ENCODE results near the gene CDC14A.
"Not testable (repeated sequence)": the region's sequence is repeated elsewhere in the genome, so short reads cannot be mapped to it uniquely, and the experiment has no call there.

CDC14A gene

GRCh38 chr1:100323419-100324106 lies 28.7 kb upstream of the CDC14A start:
- H3K4me1 Mint-ChIP-seq (ENCODE audit: low read depth) = peaks cover 11% of the 10 kb centered on the region
- H3K9me3 Mint-ChIP-seq (ENCODE audit: low read depth) = peaks cover 12% of the 10 kb centered on the region
- H3K27ac Mint-ChIP-seq = peak overlapping the region; percentile 42
- peaks cover 6% of the 10 kb centered on the region for H3K36me3 Mint-ChIP-seq
- H3K4me3 Mint-ChIP-seq = no peak overlapping the region
- no peaks in the 10 kb centered on the region for H3K27me3 Mint-ChIP-seq

DNA sequence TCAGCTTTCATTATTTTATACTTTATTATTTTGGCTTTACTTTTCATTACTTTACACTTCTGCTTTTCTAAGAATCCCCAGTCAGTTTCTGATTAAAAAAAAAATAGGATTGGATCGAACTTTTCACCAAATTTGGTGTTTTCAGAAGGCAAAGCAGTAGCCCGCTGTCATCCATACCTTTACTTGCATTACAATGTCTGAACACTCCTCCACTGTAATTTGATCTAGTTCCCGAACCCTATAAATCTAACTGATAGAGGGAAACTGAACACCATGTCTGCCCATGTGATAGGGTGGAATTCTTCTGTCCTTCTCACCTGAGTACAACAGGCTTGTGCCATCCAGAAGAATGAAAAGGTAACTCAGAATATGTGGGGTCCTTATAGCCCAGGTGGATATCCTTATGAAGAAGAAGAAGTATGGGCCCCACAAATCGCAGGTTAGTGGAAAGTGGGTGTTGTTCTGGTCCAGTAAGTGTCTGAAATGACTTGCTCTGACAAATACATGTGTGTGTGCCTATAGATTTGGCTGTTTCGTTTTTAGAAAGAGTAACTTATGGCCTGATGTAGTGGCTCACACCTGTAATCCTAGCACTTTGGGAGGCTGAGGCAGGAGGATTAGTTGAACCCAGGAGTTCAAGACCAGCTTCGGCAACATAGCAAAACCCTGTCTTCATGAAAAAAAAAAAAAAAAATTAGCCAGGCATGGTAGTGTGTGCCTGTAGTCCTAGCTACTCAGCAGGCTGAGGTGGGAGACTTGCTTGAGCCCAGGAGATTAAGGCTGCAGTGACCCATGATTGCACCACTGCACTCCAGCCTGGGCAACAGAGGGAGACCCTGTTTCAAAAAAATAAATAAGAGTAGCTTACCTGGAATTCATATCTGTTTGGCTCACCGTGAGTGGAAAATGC lies 26.6 kb upstream of the CDC14A start:
- Mint-ChIP-seq H3K4me1 (ENCODE audit: low read depth) (peaks cover 11% of the 10 kb centered on the region), H3K4me3 (no peak overlapping the region), H3K27me3 (no peaks in the 10 kb centered on the region), H3K36me3 (no peaks in the 10 kb centered on the region), H3K9me3 (ENCODE audit: low read depth) (peaks cover 3% of the 10 kb centered on the region), H3K27ac (no peak overlapping the region)

- H3K4me1 Mint-ChIP-seq (ENCODE audit: low read depth) = peaks cover 11% of the 10 kb centered on the region
- not testable (repeated sequence) for H3K27me3 Mint-ChIP-seq; H3K36me3 Mint-ChIP-seq; H3K9me3 Mint-ChIP-seq (ENCODE audit: low read depth); H3K4me3 Mint-ChIP-seq; H3K27ac Mint-ChIP-seq
Observed at GRCh38 chr1:100326325-100326670, 26.0 kb upstream of the CDC14A start.

DNA sequence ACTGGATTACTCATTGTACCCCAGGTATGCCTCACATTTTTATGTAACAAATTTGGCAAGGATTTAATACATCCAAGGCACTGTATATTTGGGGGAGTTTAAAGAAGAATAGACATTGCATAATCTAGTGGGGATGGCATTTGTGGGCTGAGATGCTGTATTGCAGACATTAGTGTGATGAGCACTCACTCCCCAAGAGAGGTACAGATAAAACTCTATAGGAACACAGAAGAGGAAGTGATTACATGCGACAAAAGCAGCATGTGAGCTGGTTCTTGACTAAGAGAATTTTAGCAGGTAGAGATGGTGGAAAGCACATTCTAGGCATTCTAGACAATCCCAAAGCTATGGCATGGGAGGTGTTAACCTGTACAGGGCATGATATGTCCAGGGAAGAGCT lies 24.2 kb upstream of the CDC14A start:
- Mint-ChIP-seq H3K9me3 (ENCODE audit: low read depth) (no peaks in the 10 kb centered on the region), H3K4me1 (ENCODE audit: low read depth) (no peaks in the 10 kb centered on the region), H3K36me3 (no peaks in the 10 kb centered on the region), H3K27ac (no peak overlapping the region), H3K4me3 (no peak overlapping the region), H3K27me3 (no peaks in the 10 kb centered on the region)

DNA sequence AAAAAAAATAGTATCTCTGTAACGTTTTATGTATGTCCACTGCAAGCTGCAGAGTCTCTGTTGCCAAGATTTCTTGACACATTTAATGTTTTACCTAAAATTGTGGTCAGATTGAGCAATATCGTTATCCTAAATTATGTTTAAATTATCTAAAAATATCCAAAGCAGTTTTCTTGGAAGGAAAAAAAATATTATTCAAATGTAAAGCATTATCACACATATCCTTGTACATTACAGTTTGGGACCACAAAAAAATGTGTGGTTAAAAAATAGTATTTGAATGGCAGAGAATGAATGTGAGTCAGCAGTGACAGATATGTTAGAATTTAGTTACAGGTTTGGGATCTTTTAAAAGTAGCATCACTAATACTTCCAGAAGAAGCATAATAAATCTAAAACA lies 21.2 kb upstream of the CDC14A start:
- not testable (repeated sequence) for H3K4me1 Mint-ChIP-seq (ENCODE audit: low read depth); H3K9me3 Mint-ChIP-seq (ENCODE audit: low read depth); H3K4me3 Mint-ChIP-seq; H3K27ac Mint-ChIP-seq; H3K27me3 Mint-ChIP-seq; H3K36me3 Mint-ChIP-seq

DNA sequence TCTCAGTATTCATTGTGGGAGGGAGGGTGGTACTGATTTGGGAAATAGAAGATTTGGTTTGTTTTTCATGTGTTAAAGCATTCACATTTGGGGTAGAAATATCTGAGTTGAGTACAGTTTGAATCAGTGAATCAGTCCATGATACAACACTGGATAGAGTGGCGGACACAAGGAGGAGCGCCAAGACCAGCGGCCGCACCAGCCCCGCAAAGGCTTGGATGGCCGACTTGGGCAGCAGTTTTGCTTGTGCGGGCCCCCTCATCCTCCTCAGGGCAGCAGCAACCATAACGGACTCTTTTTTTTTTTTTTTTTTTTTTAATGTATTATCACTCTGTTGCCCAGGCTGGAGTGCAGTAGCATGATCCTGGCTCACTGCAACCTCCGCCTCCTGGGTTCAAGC lies 20.0 kb upstream of the CDC14A start:
- Mint-ChIP-seq H3K36me3 (no peaks in the 10 kb centered on the region), H3K4me3 (no peak overlapping the region), H3K27ac (no peak overlapping the region), H3K9me3 (ENCODE audit: low read depth) (no peaks in the 10 kb centered on the region), H3K4me1 (ENCODE audit: low read depth) (no peaks in the 10 kb centered on the region), H3K27me3 (no peaks in the 10 kb centered on the region)

DNA sequence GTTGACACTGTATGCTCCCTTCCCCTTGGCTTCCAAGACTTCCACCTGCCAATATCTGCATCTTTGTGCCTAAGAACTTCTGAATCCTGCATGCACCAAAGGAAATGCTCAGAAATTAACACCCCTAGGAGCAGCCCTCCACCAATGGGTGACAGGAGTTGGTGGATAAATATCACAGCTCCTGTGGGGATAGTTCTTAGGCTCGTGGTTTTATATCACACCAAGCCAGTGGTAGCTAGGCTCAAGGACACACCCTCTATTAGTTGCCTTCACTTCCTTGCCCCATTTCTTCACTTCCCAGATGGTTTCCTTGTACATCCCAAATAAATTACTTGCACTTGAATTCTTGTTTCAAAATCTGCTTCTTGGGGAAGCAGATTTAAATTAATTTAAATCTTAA lies 16.9 kb upstream of the CDC14A start:
- Mint-ChIP-seq H3K27ac (no peak overlapping the region), H3K4me3 (no peak overlapping the region), H3K36me3 (no peaks in the 10 kb centered on the region), H3K9me3 (ENCODE audit: low read depth) (no peaks in the 10 kb centered on the region), H3K27me3 (no peaks in the 10 kb centered on the region), H3K4me1 (ENCODE audit: low read depth) (no peaks in the 10 kb centered on the region)

GRCh38 chr1:100337878-100338277 lies 14.4 kb upstream of the CDC14A start:
- H3K27ac Mint-ChIP-seq; H3K27me3 Mint-ChIP-seq; H3K36me3 Mint-ChIP-seq; H3K9me3 Mint-ChIP-seq (ENCODE audit: low read depth); H3K4me1 Mint-ChIP-seq (ENCODE audit: low read depth); H3K4me3 Mint-ChIP-seq: not testable (repeated sequence)

DNA sequence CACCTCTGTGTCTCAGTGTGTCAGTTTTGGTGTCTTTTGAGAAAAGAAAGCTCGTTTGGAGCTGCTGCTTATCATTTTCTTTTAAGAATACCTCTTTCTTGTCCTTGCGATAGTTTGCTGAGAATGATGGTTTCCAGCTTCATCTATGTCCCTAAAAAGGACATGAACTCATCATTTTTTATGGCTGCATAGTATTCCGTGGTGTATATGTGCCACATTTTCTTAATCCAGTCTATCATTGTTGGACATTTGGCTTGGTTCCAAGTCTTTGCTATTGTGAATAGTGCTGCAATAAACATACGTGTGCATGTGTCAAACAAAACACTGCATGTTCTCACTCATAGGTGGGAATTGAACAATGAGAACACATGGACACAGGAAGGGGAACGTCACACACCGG lies 12.6 kb upstream of the CDC14A start:
- H3K27me3 Mint-ChIP-seq; H3K4me3 Mint-ChIP-seq; H3K4me1 Mint-ChIP-seq (ENCODE audit: low read depth); H3K9me3 Mint-ChIP-seq (ENCODE audit: low read depth); H3K36me3 Mint-ChIP-seq; H3K27ac Mint-ChIP-seq: not testable (repeated sequence)

- Mint-ChIP-seq H3K27ac (no peak overlapping the region), H3K27me3 (no peaks in the 10 kb centered on the region), H3K4me1 (ENCODE audit: low read depth) (no peaks in the 10 kb centered on the region), H3K36me3 (no peaks in the 10 kb centered on the region), H3K9me3 (ENCODE audit: low read depth) (no peaks in the 10 kb centered on the region), H3K4me3 (no peak overlapping the region)
Observed at GRCh38 chr1:100340494-100340893, 11.8 kb upstream of the CDC14A start.

GRCh38 chr1:100342348-100342747 lies 10.0 kb upstream of the CDC14A start:
- Mint-ChIP-seq H3K27me3 (no peaks in the 10 kb centered on the region), H3K36me3 (no peaks in the 10 kb centered on the region), H3K4me1 (ENCODE audit: low read depth) (no peaks in the 10 kb centered on the region), H3K27ac (no peak overlapping the region), H3K9me3 (ENCODE audit: low read depth) (no peaks in the 10 kb centered on the region), H3K4me3 (no peak overlapping the region)

DNA sequence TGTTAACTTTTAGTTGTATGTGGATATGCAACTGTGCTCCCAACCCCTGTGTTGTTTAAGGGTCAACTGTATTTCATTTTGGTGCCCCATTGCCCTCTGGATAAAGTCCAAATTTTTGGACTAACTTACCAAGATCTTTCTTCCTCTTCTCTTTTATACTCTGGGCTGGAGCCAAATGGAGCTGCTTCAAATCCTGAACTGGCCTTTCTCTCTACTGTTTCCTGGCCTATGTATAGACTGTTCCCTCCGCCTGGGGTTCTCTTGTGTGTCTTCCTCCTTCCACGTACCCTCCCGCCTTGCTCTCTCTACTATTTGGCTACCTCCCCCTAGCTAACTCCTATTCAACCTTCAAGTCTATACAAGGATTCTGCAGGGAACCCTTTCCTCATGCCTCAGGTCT lies 8.4 kb upstream of the CDC14A start:
- no peak overlapping the region for H3K27ac Mint-ChIP-seq
- no peaks in the 10 kb centered on the region for H3K36me3 Mint-ChIP-seq
- no peaks in the 10 kb centered on the region for H3K27me3 Mint-ChIP-seq
- H3K4me3 Mint-ChIP-seq = no peak overlapping the region
- H3K4me1 Mint-ChIP-seq (ENCODE audit: low read depth) = no peaks in the 10 kb centered on the region
- H3K9me3 Mint-ChIP-seq (ENCODE audit: low read depth) = no peaks in the 10 kb centered on the region

GRCh38 chr1:100344774-100345173 lies 7.5 kb upstream of the CDC14A start:
- Mint-ChIP-seq H3K4me3 (no peak overlapping the region), H3K36me3 (no peaks in the 10 kb centered on the region), H3K9me3 (ENCODE audit: low read depth) (no peaks in the 10 kb centered on the region), H3K4me1 (ENCODE audit: low read depth) (no peaks in the 10 kb centered on the region), H3K27ac (no peak overlapping the region), H3K27me3 (no peaks in the 10 kb centered on the region)

GRCh38 chr1:100346387-100346786 lies 5.9 kb upstream of the CDC14A start:
- Mint-ChIP-seq H3K27me3 (no peaks in the 10 kb centered on the region), H3K4me1 (ENCODE audit: low read depth) (no peaks in the 10 kb centered on the region), H3K27ac (no peak overlapping the region), H3K36me3 (no peaks in the 10 kb centered on the region), H3K4me3 (no peak overlapping the region), H3K9me3 (ENCODE audit: low read depth) (no peaks in the 10 kb centered on the region)

DNA sequence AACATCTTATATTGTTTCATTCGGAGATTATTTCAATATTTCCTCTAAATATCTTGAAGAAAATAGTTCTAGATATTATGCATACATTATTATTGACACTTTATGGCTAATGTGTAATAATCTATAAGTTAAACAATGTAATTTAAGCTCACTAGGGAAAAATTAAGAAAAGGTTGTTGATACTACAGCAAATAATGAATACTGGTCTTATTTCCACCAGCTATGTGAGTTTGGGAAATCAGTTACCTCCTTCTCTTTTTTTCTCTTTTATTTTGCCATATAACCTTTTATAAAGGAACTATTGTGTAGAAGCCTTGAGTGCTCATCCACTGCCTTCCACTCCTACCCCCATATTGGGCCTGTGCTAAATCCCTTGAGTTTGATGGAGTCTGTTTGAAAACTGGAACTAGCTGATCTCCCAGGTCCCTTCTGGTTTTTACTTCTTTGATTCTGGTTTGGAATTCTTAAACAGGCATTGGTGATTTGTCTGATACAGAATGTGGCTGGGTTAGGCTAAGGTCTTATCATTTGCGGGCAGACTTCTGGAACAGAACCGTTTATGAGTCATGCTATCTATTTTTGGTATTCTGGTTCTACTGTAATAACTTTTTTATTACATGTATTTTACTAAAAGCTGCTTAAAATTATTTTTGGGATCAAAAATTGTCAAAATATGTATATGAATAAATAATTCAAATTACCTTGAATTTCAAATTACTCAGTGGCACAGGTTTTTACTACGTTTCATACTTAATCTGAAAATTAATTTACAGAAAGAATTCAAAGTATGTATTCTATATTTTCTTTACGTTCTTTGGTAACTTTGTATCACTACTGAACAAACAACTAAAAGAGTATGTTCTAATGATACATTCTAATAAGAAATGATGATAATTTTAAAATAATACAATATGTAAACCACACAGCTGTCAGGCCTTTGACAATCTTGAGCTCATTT lies 5.0 kb upstream of the CDC14A start:
- Mint-ChIP-seq H3K4me1 (ENCODE audit: low read depth) (no peaks in the 10 kb centered on the region), H3K27me3 (no peaks in the 10 kb centered on the region), H3K9me3 (ENCODE audit: low read depth) (no peaks in the 10 kb centered on the region), H3K27ac (no peak overlapping the region), H3K4me3 (no peak overlapping the region), H3K36me3 (no peaks in the 10 kb centered on the region)
